ENCODE results near the gene GRM1. TPM values are rescaled to one million over a fixed set of nuclear protein-coding genes. Genes with fewer than 3 reads are reported as not detected.

Gene GRM1
- total RNA-seq, 1 donor from 2014 or later = 0.05 TPM

DNA sequence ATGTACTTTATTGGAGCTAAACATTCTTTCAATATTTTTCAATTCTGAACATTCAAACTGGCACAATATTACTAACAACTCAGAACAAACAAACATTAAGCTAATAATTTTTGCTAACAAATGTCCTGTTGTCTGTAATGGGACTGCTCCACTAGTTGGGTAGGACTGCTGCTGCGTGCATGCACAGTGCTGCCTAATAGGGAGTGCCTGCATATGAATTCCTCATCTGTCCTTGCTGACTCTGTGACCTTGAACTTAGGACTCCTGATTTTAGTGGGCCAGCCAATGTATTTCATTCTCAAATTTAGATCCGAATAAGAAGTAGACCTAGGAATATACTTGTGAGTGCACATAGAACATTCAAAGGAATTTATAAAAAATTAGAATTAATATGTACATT is 318.2 kb downstream of the GRM1 start:
- Mint-ChIP-seq H3K27ac (ENCODE audit: unreplicated experiment) (no peak overlapping the region), H3K4me1 (ENCODE audit: low read depth, unreplicated experiment) (no peaks in the 10 kb centered on the region), H3K4me3 (ENCODE audit: unreplicated experiment) (no peak overlapping the region), H3K36me3 (ENCODE audit: low read depth, unreplicated experiment) (no peaks in the 10 kb centered on the region), H3K9me3 (ENCODE audit: unreplicated experiment) (no peaks in the 10 kb centered on the region), H3K27me3 (ENCODE audit: low read depth, unreplicated experiment) (no peaks in the 10 kb centered on the region)
- H3K9ac ChIP-seq (ENCODE audit: low read length) = no peak overlapping the region
- no peaks in the 10 kb centered on the region for H3K9me3 ChIP-seq (ENCODE audit: insufficient read depth, low read depth, low read length)
- no peaks in the 10 kb centered on the region for H4K20me1 ChIP-seq (ENCODE audit: insufficient read depth, low read length)
- DNase-seq (ENCODE audit: low read depth) (no peak), FAIRE-seq (no peak)
- no peaks in the 10 kb centered on the region for H3K36me3 ChIP-seq (ENCODE audit: insufficient read depth, low read length)
- no peaks in the 10 kb centered on the region for H3K79me2 ChIP-seq (ENCODE audit: insufficient read depth, low read length)
- no peak overlapping the region for H3K4me2 ChIP-seq (ENCODE audit: low read length)
- H3K27ac ChIP-seq (ENCODE audit: low read depth, low read length) = no peak overlapping the region
- H3K4me3 ChIP-seq (ENCODE audit: insufficient read depth, low read depth, low read length) = no peak overlapping the region
- H3K27me3 ChIP-seq (ENCODE audit: insufficient read depth, low read length) = no peaks in the 10 kb centered on the region
- no peak for TF ChIP-seq EZH2 (IDR thresholded peaks at IDR 0.05; ENCODE audit: insufficient read depth, low read length)
- TF ChIP-seq, protein P1, sequence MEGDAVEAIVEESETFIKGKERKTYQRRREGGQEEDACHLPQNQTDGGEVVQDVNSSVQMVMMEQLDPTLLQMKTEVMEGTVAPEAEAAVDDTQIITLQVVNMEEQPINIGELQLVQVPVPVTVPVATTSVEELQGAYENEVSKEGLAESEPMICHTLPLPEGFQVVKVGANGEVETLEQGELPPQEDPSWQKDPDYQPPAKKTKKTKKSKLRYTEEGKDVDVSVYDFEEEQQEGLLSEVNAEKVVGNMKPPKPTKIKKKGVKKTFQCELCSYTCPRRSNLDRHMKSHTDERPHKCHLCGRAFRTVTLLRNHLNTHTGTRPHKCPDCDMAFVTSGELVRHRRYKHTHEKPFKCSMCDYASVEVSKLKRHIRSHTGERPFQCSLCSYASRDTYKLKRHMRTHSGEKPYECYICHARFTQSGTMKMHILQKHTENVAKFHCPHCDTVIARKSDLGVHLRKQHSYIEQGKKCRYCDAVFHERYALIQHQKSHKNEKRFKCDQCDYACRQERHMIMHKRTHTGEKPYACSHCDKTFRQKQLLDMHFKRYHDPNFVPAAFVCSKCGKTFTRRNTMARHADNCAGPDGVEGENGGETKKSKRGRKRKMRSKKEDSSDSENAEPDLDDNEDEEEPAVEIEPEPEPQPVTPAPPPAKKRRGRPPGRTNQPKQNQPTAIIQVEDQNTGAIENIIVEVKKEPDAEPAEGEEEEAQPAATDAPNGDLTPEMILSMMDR (IDR thresholded peaks at IDR 0.05; ENCODE audit: insufficient read depth, low read depth, low read length) = no peak
- H2AFZ ChIP-seq (ENCODE audit: low read depth, low read length) = no peak overlapping the region
- H3K4me1 ChIP-seq (ENCODE audit: insufficient read depth, low read length) = no peaks in the 10 kb centered on the region

DNA sequence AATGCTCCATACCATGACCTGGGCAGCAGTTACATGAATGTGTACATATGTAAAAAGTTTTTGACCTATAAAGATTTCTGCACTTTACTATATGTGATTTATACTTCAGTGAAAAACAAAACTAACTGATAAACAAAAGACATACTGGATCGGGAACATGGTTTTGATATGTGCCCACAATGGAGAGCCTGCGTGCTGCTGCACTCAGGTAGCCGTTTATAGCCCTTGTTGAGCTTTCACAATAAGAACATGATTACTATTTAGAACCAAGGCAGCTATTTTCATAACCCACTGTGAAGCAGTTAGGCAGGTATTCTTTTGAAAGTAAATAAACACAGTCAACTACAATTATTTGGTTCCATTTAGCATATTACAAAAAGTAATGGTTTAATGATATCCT is 318.8 kb downstream of the GRM1 start:
- Histone ChIP-seq H3K4me1 (ENCODE audit: insufficient read depth, low read length) (no peaks in the 10 kb centered on the region), H3K36me3 (ENCODE audit: insufficient read depth, low read length) (no peaks in the 10 kb centered on the region), H3K4me3 (ENCODE audit: insufficient read depth, low read depth, low read length) (no peak overlapping the region), H3K9me3 (ENCODE audit: insufficient read depth, low read depth, low read length) (no peaks in the 10 kb centered on the region), H3K9ac (ENCODE audit: low read length) (no peak overlapping the region), H2AFZ (ENCODE audit: low read depth, low read length) (no peak overlapping the region), H3K27ac (ENCODE audit: low read depth, low read length) (no peak overlapping the region), H3K79me2 (ENCODE audit: insufficient read depth, low read length) (no peaks in the 10 kb centered on the region), H3K4me2 (ENCODE audit: low read length) (no peak overlapping the region), H4K20me1 (ENCODE audit: insufficient read depth, low read length) (no peaks in the 10 kb centered on the region), H3K27me3 (ENCODE audit: insufficient read depth, low read length) (no peaks in the 10 kb centered on the region)
- Mint-ChIP-seq H3K36me3 (ENCODE audit: low read depth, unreplicated experiment) (no peaks in the 10 kb centered on the region), H3K9me3 (ENCODE audit: unreplicated experiment) (no peaks in the 10 kb centered on the region), H3K4me1 (ENCODE audit: low read depth, unreplicated experiment) (no peaks in the 10 kb centered on the region), H3K27ac (ENCODE audit: unreplicated experiment) (no peak overlapping the region), H3K27me3 (ENCODE audit: low read depth, unreplicated experiment) (peaks cover 2% of the 10 kb centered on the region), H3K4me3 (ENCODE audit: unreplicated experiment) (no peak overlapping the region)
- no peak for TF ChIP-seq EZH2 (IDR thresholded peaks at IDR 0.05; ENCODE audit: insufficient read depth, low read length)
- TF ChIP-seq, protein P1 (IDR thresholded peaks at IDR 0.05; ENCODE audit: insufficient read depth, low read depth, low read length) = no peak
- no peak for DNase-seq (ENCODE audit: low read depth)
- FAIRE-seq = no peak

DNA sequence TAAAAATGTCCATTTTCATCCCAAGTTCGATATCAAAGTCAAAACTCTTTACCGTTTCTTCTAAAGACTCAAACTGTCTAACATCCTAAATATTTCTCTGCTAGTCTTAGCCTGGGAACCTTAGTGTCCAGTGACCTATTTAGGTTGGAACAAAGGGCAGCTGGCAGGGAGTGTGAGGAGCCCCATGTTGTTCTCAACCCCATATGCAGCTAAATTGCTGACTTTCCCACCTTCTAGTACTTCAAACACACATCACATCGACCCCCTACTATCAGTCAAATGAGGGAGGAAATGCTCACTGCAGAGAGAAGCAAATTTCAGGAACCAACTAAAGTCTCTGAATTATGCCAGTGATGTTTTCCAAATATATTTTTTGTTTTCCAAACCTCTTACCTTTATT is 322.2 kb downstream of the GRM1 start:
- no peak for DNase-seq (ENCODE audit: low read depth)
- Mint-ChIP-seq H3K4me3 (ENCODE audit: unreplicated experiment) (no peak overlapping the region), H3K27ac (ENCODE audit: unreplicated experiment) (no peak overlapping the region), H3K9me3 (ENCODE audit: unreplicated experiment) (no peaks in the 10 kb centered on the region), H3K4me1 (ENCODE audit: low read depth, unreplicated experiment) (peaks cover 2% of the 10 kb centered on the region), H3K27me3 (ENCODE audit: low read depth, unreplicated experiment) (peaks cover 2% of the 10 kb centered on the region), H3K36me3 (ENCODE audit: low read depth, unreplicated experiment) (no peaks in the 10 kb centered on the region)
- Histone ChIP-seq H3K27ac (ENCODE audit: low read depth, low read length) (no peak overlapping the region), H2AFZ (ENCODE audit: low read depth, low read length) (no peak overlapping the region), H3K36me3 (ENCODE audit: insufficient read depth, low read length) (no peaks in the 10 kb centered on the region), H3K4me2 (ENCODE audit: low read length) (no peak overlapping the region), H3K9ac (ENCODE audit: low read length) (no peak overlapping the region), H3K9me3 (ENCODE audit: insufficient read depth, low read depth, low read length) (no peaks in the 10 kb centered on the region), H3K27me3 (ENCODE audit: insufficient read depth, low read length) (peaks cover 6% of the 10 kb centered on the region), H3K4me1 (ENCODE audit: insufficient read depth, low read length) (no peaks in the 10 kb centered on the region), H3K4me3 (ENCODE audit: insufficient read depth, low read depth, low read length) (no peak overlapping the region), H4K20me1 (ENCODE audit: insufficient read depth, low read length) (no peaks in the 10 kb centered on the region), H3K79me2 (ENCODE audit: insufficient read depth, low read length) (no peaks in the 10 kb centered on the region)
- FAIRE-seq = no peak
- TF ChIP-seq, protein P1 (IDR thresholded peaks at IDR 0.05; ENCODE audit: insufficient read depth, low read depth, low read length) = no peak
- TF ChIP-seq EZH2 (IDR thresholded peaks at IDR 0.05; ENCODE audit: insufficient read depth, low read length) = no peak

Data from astrocyte (in vitro differentiated cells and primary cell).